ENCODE data around the gene PCSK5. TPM values are rescaled to one million over a fixed set of nuclear protein-coding genes. Genes with fewer than 3 reads are reported as not detected.

PCSK5 gene
- total RNA-seq, 1 experiment from 2014 or later, result 6.9 TPM

DNA sequence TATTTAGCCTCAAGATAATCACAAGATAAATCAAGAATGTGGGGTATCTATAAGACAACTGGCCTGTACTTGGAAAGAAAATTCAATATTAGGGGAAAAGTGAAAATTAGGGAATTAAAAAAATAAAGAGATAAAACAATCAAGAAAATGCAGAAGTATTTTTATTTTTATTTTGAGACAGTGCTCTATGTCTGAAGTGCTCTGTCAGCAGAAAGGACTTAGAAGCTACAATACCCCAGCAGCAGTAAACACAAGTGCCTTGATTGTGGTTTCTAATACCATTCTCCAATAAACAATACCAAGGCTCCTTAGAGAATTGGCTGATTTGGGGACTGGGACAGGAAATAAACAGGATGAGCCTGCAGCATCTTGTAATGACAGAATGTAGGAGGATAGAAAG is 358.8 kb downstream of the PCSK5 start (continued):
- TF ChIP-seq, protein P1, sequence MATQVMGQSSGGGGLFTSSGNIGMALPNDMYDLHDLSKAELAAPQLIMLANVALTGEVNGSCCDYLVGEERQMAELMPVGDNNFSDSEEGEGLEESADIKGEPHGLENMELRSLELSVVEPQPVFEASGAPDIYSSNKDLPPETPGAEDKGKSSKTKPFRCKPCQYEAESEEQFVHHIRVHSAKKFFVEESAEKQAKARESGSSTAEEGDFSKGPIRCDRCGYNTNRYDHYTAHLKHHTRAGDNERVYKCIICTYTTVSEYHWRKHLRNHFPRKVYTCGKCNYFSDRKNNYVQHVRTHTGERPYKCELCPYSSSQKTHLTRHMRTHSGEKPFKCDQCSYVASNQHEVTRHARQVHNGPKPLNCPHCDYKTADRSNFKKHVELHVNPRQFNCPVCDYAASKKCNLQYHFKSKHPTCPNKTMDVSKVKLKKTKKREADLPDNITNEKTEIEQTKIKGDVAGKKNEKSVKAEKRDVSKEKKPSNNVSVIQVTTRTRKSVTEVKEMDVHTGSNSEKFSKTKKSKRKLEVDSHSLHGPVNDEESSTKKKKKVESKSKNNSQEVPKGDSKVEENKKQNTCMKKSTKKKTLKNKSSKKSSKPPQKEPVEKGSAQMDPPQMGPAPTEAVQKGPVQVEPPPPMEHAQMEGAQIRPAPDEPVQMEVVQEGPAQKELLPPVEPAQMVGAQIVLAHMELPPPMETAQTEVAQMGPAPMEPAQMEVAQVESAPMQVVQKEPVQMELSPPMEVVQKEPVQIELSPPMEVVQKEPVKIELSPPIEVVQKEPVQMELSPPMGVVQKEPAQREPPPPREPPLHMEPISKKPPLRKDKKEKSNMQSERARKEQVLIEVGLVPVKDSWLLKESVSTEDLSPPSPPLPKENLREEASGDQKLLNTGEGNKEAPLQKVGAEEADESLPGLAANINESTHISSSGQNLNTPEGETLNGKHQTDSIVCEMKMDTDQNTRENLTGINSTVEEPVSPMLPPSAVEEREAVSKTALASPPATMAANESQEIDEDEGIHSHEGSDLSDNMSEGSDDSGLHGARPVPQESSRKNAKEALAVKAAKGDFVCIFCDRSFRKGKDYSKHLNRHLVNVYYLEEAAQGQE (IDR thresholded peaks at IDR 0.05; ENCODE audit: low read depth), result no peak
- TF ChIP-seq YY1 (IDR thresholded peaks at IDR 0.05; ENCODE audit: extremely low read depth, insufficient replicate concordance, low read depth, low read length), result no peak

DNA sequence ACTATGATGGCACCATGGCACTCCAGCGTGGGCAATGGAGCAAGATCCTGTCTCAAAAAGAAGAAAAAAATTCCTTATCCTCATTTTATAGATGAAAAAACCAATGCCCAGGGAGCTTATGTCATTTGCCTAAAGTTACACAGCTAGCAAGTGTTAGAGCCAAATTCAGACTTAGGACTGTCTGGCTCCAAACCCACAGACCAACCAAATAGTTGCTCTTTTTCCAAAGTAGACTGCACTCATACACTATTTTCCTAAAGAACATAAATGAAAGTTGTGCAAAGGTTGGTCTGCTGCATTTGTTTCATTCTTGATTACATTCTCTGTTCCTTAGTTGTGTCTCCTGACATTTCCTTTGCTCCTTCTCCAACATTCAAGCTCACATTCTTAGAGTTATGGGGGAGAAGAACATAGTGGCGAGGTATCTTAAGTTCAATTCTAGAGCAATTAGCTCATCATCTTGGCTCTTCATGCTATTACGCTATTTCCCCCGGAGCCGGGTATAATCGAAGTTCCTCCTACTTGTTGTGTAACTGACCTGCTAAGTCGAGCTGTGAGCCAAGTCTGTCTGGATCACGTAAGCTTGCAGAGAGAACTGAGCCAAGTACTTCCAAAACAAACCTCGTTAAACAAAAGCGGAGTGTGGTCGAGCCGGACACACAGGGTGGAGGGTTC is 365.4 kb downstream of the PCSK5 start:
- no TSS peak for BruUV-seq (replicated peaks)
- H3K9me3 ChIP-seq (ENCODE audit: control insufficient read depth in 1 of 2, insufficient read depth in 1 of 2, low read depth in 1 of 2, low read length in 2 of 2), result no peaks in the 10 kb centered on the region
- no peak overlapping the region for H3K4me3 ChIP-seq (replicated peaks in 1 of 2; ENCODE audit: low read depth in 1 of 2, low read length in 2 of 2)
- TF ChIP-seq ZNF274 (IDR thresholded peaks at IDR 0.05; ENCODE audit: low read depth, low read length), result no peak
- no peak for TF ChIP-seq RAD21 (IDR thresholded peaks at IDR 0.05; ENCODE audit: low read depth)
- no peak for TF ChIP-seq EZH2phosphoT487 (IDR thresholded peaks at IDR 0.05; ENCODE audit: borderline replicate concordance)
- TF ChIP-seq, protein P2, sequence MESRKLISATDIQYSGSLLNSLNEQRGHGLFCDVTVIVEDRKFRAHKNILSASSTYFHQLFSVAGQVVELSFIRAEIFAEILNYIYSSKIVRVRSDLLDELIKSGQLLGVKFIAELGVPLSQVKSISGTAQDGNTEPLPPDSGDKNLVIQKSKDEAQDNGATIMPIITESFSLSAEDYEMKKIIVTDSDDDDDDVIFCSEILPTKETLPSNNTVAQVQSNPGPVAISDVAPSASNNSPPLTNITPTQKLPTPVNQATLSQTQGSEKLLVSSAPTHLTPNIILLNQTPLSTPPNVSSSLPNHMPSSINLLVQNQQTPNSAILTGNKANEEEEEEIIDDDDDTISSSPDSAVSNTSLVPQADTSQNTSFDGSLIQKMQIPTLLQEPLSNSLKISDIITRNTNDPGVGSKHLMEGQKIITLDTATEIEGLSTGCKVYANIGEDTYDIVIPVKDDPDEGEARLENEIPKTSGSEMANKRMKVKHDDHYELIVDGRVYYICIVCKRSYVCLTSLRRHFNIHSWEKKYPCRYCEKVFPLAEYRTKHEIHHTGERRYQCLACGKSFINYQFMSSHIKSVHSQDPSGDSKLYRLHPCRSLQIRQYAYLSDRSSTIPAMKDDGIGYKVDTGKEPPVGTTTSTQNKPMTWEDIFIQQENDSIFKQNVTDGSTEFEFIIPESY (IDR thresholded peaks at IDR 0.05; ENCODE audit: extremely low read depth, insufficient replicate concordance, low read length), result no peak
- TF ChIP-seq JUND (IDR thresholded peaks at IDR 0.05), result no peak
- no peak for TF ChIP-seq SP1 (IDR thresholded peaks at IDR 0.05; ENCODE audit: low read depth)
- no peak for TF ChIP-seq POLR2AphosphoS5 (IDR thresholded peaks at IDR 0.05; ENCODE audit: low read depth, low read length)
- TF ChIP-seq FOSL1 (IDR thresholded peaks at IDR 0.05; ENCODE audit: low read depth), result no peak
- TF ChIP-seq POLR2A (IDR thresholded peaks at IDR 0.05; ENCODE audit: borderline replicate concordance, extremely low read depth, insufficient read depth, insufficient read length), result no peak
- no peak for TF ChIP-seq EGR1 (IDR thresholded peaks at IDR 0.05; ENCODE audit: low read depth)
- TF ChIP-seq ZFX (IDR thresholded peaks at IDR 0.05), result no peak
- TF ChIP-seq, protein P3, sequence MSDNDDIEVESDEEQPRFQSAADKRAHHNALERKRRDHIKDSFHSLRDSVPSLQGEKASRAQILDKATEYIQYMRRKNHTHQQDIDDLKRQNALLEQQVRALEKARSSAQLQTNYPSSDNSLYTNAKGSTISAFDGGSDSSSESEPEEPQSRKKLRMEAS (IDR thresholded peaks at IDR 0.05), result no peak
- TF ChIP-seq TCF7L2 (IDR thresholded peaks at IDR 0.05; ENCODE audit: borderline replicate concordance, extremely low read depth, insufficient read depth, insufficient read length), result no peak
- POLR2A ChIA-PET, result no interaction called here
- no peaks in the 10 kb centered on the region for H3K79me2 ChIP-seq (ENCODE audit: insufficient read depth, low read length)
- H4K20me1 ChIP-seq (ENCODE audit: insufficient read depth), result no peaks in the 10 kb centered on the region
- H3K4me2 ChIP-seq (ENCODE audit: low read length), result no peak overlapping the region
- no peak overlapping the region for H2AFZ ChIP-seq (ENCODE audit: low read depth, low read length, poor library complexity, severe bottlenecking)
- RAD21 ChIA-PET (ENCODE audit: low non-redundant PET in 1 of 2, low total read pairs in 2 of 2, uncharacterized antibody in 2 of 2, unreplicated experiment in 2 of 2), result no interaction called here
- H3K27me3 ChIP-seq (ENCODE audit: insufficient read depth, low read length), result no peaks in the 10 kb centered on the region; the same call in 1 of the 2 replicates
- no peaks in the 10 kb centered on the region for H3K4me1 ChIP-seq (ENCODE audit: control insufficient read depth in 1 of 2, insufficient read depth in 2 of 2, low read length in 2 of 2)
- DNase-seq (ENCODE audit: low read depth, low spot score) (no peak), ATAC-seq (no peak)
- H3K9ac ChIP-seq (ENCODE audit: low read length), result no peak overlapping the region
- CTCF ChIA-PET, result no interaction called here
- intact Hi-C loops (cut with micrococcal nuclease), result no loop called here
- no peaks in the 10 kb centered on the region for H3K36me3 ChIP-seq (ENCODE audit: control insufficient read depth in 1 of 2, insufficient read depth in 2 of 2, low read length in 2 of 2)
- no peak overlapping the region for H3K27ac ChIP-seq (ENCODE audit: low read depth, low read length)
- no peaks in the 10 kb centered on the region for H3K9me2 ChIP-seq (ENCODE audit: insufficient read depth)
